NB4 (cell line): ENCODE results near the gene TMEM42.

ENCODE experiments used
- TF ChIP-seq, protein P1 (sequence below): IDR thresholded peaks from one replicate; pipeline ENCODE4 v1.5.1; 2012; ENCODE audit warnings: low read depth, low read length
- TF ChIP-seq, protein P2 (sequence below): IDR thresholded peaks from 2 replicates; pipeline ENCODE4 v1.6.1; 2011; ENCODE audit warnings: low read depth, low read length

DNA sequence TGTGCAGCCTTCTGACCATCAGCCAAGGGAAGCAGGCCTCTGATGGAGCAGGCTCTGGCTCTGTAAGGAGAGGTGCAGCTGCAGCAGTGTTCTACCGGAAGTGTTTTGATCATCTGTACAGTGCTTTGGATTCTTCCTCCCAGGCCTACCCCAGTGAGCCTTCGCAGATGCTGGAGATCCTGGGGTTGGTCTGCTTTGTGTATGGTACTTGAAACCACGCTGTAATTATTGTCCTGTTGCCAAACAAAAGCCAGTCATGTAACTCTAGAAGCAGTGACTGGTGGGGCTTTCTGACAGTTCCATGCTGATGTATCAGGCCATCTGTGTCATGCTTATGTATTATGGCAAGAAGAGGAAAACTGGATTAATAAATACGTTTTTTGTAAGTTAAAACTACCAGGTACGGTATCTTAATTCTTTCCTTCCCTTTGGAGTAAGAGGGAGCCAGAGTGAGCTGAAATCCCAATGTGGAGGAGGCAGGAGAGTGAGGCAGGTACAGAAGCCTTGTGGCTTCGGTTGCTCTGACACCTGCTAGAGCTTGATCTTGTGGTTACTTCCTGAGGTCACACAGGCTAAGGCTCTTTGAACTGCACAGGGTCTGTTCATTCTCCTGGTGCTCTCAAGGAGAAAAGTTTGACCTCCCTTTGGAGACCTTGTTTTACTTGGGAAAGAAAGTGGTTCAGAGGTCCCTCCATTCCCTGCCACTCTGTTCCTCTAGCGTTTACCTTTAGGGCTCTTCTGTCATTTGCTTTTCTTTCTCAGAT lies 3.7 kb downstream of the TMEM42 start:
- TF ChIP-seq, protein P1, sequence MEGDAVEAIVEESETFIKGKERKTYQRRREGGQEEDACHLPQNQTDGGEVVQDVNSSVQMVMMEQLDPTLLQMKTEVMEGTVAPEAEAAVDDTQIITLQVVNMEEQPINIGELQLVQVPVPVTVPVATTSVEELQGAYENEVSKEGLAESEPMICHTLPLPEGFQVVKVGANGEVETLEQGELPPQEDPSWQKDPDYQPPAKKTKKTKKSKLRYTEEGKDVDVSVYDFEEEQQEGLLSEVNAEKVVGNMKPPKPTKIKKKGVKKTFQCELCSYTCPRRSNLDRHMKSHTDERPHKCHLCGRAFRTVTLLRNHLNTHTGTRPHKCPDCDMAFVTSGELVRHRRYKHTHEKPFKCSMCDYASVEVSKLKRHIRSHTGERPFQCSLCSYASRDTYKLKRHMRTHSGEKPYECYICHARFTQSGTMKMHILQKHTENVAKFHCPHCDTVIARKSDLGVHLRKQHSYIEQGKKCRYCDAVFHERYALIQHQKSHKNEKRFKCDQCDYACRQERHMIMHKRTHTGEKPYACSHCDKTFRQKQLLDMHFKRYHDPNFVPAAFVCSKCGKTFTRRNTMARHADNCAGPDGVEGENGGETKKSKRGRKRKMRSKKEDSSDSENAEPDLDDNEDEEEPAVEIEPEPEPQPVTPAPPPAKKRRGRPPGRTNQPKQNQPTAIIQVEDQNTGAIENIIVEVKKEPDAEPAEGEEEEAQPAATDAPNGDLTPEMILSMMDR = no peak
- TF ChIP-seq, protein P2, sequence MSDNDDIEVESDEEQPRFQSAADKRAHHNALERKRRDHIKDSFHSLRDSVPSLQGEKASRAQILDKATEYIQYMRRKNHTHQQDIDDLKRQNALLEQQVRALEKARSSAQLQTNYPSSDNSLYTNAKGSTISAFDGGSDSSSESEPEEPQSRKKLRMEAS = no peak
